Stimulated activated naive CD8-positive, alpha-beta T cell treated with anti-CD3 and anti-CD28 coated beads, Interleukin-15, amount 100 ng/mL, for 72 hours (primary cell): ENCODE data around the gene TRIM65.
"Not testable (repeated sequence)": the region's sequence is repeated elsewhere in the genome, so short reads cannot be mapped to it uniquely, and the experiment has no call there.

Experiments
- ATAC-seq: fragments of 150-1000 bp; cut with Tn5 transposase; 2 replicates; pipeline ENCODE4 v1.10.0; 2021; ENCODE audit warnings: mild to moderate bottlenecking, moderate library complexity
- DNase-seq, 2 donors: peaks; one replicate each; pipeline ENCODE4 v3.0.0; 2021 to 2022
- H3K27ac Mint-ChIP-seq, 2 donors: one replicate each; pipeline ENCODE4 v1.8.0; 2022; ENCODE audit warnings: mild to moderate bottlenecking in 2 of 2, mixed read lengths in 2 of 2, moderate library complexity in 2 of 2
- H3K27me3 Mint-ChIP-seq: one replicate; pipeline ENCODE4 v1.8.0; 2022; ENCODE audit warnings: mixed read lengths
- H3K4me1 Mint-ChIP-seq: one replicate; pipeline ENCODE4 v1.8.0; 2022; ENCODE audit warnings: mild to moderate bottlenecking, mixed read lengths
- H3K4me3 Mint-ChIP-seq, 2 donors: one replicate each; pipeline ENCODE4 v1.8.0; 2022; ENCODE audit warnings: mild to moderate bottlenecking in 2 of 2, mixed read lengths in 2 of 2, moderate library complexity in 1 of 2
- H3K9me3 Mint-ChIP-seq, 2 donors: one replicate each; pipeline ENCODE4 v1.8.0; 2022; ENCODE audit warnings: mixed read lengths in 2 of 2

Gene TRIM65

GRCh38 chr17:75861927-75862317, 34.8 kb downstream of the TRIM65 start:
- DNase-seq (no peak), ATAC-seq (no peak)
- Mint-ChIP-seq H3K4me1 (peaks cover 42% of the 10 kb centered on the region), H3K27me3 (no peaks in the 10 kb centered on the region), H3K27ac (peak overlapping the region in 1 of 2 donors; percentile 61), H3K4me3 (no peak overlapping the region), H3K9me3 (no peaks in the 10 kb centered on the region)

GRCh38 chr17:75859358-75859757, 37.4 kb downstream of the TRIM65 start:
- H3K27ac Mint-ChIP-seq, DNase-seq, H3K9me3 Mint-ChIP-seq, H3K4me3 Mint-ChIP-seq, ATAC-seq, H3K27me3 Mint-ChIP-seq: not testable (repeated sequence)
- H3K4me1 Mint-ChIP-seq = peaks cover 38% of the 10 kb centered on the region

- no peaks in the 10 kb centered on the region for H3K27me3 Mint-ChIP-seq
- H3K9me3 Mint-ChIP-seq = no peaks in the 10 kb centered on the region
- H3K4me3 Mint-ChIP-seq = no peak overlapping the region
- H3K27ac Mint-ChIP-seq = peak overlapping the region in 1 of 2 donors; percentile 40
- DNase-seq (peak; percentile 45 to 47), ATAC-seq (peak; percentile 26)
- peaks cover 31% of the 10 kb centered on the region for H3K4me1 Mint-ChIP-seq
Observed at GRCh38 chr17:75856062-75856756, 40.5 kb downstream of the TRIM65 start.

DNA sequence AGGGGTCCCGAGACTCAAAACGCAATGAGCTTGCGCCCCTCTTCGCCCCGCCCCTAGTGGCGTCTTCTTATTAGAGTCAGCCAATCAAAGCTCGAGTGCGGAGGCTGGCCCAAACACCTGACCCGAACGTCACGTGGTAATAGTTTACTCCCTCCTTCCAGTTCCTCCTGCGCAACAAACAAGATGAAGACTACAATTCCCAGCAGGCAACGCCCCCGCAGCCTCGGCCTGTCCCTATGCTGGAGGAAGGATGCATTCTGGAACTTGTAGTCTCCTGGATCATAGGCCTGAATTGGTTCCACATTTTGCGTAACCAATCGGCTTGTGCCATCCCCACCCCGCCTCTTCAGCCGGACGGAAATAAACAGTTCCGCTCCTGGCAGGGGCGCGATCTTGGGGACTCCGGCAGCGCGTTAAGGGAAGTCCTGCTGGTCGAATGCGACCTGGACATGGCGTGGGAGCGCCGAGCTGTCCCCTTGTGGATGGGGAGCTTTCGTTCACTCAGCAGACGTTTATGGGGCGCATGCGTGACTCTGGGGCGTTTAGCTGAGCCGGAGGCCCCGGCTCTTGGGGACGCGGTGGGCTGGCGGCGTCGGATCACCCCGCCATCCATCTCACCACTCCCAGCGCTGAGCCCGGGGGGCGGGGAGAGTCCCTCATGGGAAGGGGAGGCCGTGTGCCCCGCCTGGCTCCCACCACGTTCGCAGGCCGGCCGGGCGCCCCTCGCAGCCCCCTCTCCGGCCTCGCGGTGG, 41.3 kb downstream of the TRIM65 start, which contains the start of gene WBP2:
TSS of gene WBP2 (minus strand) at position 26 of the 752 bp plus-strand sequence. CDS start 38 bp downstream, outside the sequence.
- DNase-seq (peak; percentile 96 to 99), ATAC-seq (peak; percentile 92)
- H3K9me3 Mint-ChIP-seq = no peaks in the 10 kb centered on the region
- no peak within 1 kb of the TSS for H3K4me3 Mint-ChIP-seq
- H3K27ac Mint-ChIP-seq = peak within 1 kb of the TSS in 1 of 2 donors; percentile 83
- no peaks in the 10 kb centered on the region for H3K27me3 Mint-ChIP-seq
- peaks cover 27% of the 10 kb centered on the region for H3K4me1 Mint-ChIP-seq

GRCh38 chr17:75854881-75855309, 41.9 kb downstream of the TRIM65 start:
- Mint-ChIP-seq H3K27ac (no peak overlapping the region), H3K4me1 (peaks cover 27% of the 10 kb centered on the region), H3K27me3 (no peaks in the 10 kb centered on the region), H3K4me3 (no peak overlapping the region), H3K9me3 (no peaks in the 10 kb centered on the region)
- ATAC-seq = peak; percentile 15
- DNase-seq = no peak

GRCh38 chr17:75854101-75854748, 42.5 kb downstream of the TRIM65 start:
- H3K9me3 Mint-ChIP-seq = no peaks in the 10 kb centered on the region
- DNase-seq = no peak
- no peak overlapping the region for H3K4me3 Mint-ChIP-seq
- no peak for ATAC-seq
- no peaks in the 10 kb centered on the region for H3K27me3 Mint-ChIP-seq
- H3K27ac Mint-ChIP-seq = peak overlapping the region in 1 of 2 donors; percentile 83
- H3K4me1 Mint-ChIP-seq = peaks cover 22% of the 10 kb centered on the region

DNA sequence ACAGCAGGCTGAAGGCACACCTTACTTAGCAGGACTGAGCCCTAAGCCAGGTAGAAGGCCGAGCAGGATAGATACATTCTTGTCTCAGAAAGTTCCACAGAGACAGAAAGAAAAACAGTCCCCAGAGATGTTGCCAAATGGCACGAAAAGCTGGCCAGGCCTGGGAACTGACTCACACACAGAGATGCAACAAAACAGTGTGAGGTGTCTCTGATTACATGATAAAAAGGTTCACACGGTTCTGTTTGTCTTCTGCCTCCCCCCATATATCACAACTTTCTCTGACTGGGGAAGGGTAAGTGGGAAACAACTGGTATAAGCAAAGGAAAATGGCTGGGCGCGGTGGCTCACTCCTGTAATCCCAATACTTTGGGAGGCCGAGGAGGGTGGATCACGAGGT, 43.3 kb downstream of the TRIM65 start:
- ATAC-seq (no peak), DNase-seq (no peak)
- H3K4me3 Mint-ChIP-seq = peak overlapping the region; percentile 22 to 57
- H3K9me3 Mint-ChIP-seq = no peaks in the 10 kb centered on the region
- peaks cover 20% of the 10 kb centered on the region for H3K4me1 Mint-ChIP-seq
- no peaks in the 10 kb centered on the region for H3K27me3 Mint-ChIP-seq
- peak overlapping the region in 1 of 2 donors; percentile 63 for H3K27ac Mint-ChIP-seq

GRCh38 chr17:75851693-75851991, 45.1 kb downstream of the TRIM65 start:
- H3K27ac Mint-ChIP-seq, H3K27me3 Mint-ChIP-seq, H3K9me3 Mint-ChIP-seq, DNase-seq, ATAC-seq, H3K4me3 Mint-ChIP-seq: not testable (repeated sequence)
- peaks cover 22% of the 10 kb centered on the region for H3K4me1 Mint-ChIP-seq

DNA sequence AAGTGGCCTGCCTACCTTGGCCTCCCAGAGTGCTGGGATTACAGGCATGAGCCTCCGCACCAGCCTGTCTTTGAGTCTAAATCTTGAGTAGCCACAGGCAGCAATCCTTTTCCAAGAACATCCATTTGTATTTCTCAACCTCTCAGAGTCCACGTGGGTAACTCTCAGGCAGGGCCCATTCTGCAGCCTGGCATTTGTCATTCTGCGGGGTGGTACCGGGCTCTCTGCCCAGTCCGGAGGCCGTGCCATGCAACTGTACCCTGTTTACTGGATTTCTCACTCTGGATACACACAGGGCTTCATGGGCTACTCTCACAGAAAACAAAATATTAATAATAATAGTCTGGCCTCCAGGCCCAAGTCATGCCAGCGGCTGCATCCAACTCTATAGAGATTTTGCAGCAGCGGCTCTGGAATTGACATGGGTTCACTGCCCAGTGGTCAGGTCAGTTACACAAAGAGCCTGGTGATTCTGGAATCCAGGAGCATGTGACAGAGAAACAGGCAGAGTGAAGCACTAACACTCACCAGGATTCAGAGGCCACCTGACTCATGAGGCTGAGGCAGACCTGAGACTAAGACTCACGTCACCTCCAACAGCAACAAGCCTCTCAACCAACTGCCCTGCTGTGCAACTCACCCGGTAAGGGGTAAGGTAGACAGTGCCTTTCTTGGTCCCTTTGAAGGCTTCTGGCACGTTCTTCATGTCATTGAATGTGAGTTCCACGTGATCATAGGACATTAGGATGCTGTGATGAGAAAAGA, 45.6 kb downstream of the TRIM65 start:
- no peaks in the 10 kb centered on the region for H3K27me3 Mint-ChIP-seq
- H3K27ac Mint-ChIP-seq = no peak overlapping the region
- H3K4me3 Mint-ChIP-seq = no peak overlapping the region
- H3K9me3 Mint-ChIP-seq = no peaks in the 10 kb centered on the region
- ATAC-seq (no peak), DNase-seq (no peak)
- peaks cover 16% of the 10 kb centered on the region for H3K4me1 Mint-ChIP-seq

GRCh38 chr17:75849724-75850123, 47.0 kb downstream of the TRIM65 start:
- DNase-seq (no peak), ATAC-seq (no peak)
- Mint-ChIP-seq H3K27me3 (no peaks in the 10 kb centered on the region), H3K27ac (no peak overlapping the region), H3K9me3 (no peaks in the 10 kb centered on the region), H3K4me1 (peaks cover 30% of the 10 kb centered on the region), H3K4me3 (no peak overlapping the region)

GRCh38 chr17:75849279-75849646, 47.5 kb downstream of the TRIM65 start:
- Mint-ChIP-seq H3K4me1 (peaks cover 30% of the 10 kb centered on the region), H3K4me3 (no peak overlapping the region), H3K27me3 (no peaks in the 10 kb centered on the region), H3K9me3 (no peaks in the 10 kb centered on the region), H3K27ac (no peak overlapping the region)
- no peak for ATAC-seq
- DNase-seq = no peak

DNA sequence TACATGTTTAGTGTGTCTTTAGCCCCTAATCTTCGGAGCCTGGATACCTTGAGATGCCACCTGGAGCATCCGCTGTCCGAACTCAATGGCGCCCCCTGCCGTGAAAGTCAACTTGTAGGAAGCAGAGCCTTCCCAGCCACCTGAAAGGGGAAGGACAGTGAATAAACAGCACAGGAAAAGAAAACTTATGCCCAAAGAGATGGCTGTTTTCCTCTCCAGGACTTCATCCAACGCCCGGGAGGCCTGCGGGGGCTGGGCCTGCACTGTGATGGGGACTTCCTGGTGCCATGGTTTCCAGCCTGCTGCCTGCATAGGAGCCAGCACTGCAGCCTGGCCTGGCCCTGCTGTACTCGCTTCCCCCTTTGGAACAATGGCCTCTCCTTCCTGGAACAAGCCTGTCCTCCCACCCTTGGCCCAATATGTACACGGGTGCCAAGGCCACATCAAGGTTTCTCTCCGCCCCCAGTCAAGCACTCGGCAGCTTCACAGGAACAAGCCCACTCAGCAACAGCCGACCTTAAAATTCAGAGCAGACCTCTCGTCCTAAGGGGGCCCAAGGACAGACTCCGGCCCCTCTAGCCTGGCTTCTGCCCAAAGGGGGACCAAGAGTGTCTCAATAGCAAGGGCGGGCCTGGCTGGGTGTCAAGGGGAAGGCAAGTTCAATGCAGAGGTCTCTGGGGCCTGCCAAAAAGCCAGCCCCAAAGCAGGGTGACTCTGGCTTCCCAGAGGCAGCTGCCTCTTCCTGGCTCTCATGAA, 48.0 kb downstream of the TRIM65 start:
- H3K9me3 Mint-ChIP-seq = no peaks in the 10 kb centered on the region
- H3K4me3 Mint-ChIP-seq = no peak overlapping the region
- no peak overlapping the region for H3K27ac Mint-ChIP-seq
- no peaks in the 10 kb centered on the region for H3K27me3 Mint-ChIP-seq
- peak; percentile 63 to 70 for DNase-seq
- ATAC-seq = no peak
- H3K4me1 Mint-ChIP-seq = peaks cover 30% of the 10 kb centered on the region

GRCh38 chr17:75847614-75848522, 48.9 kb downstream of the TRIM65 start:
- DNase-seq (no peak), ATAC-seq (no peak)
- no peaks in the 10 kb centered on the region for H3K27me3 Mint-ChIP-seq
- peaks cover 34% of the 10 kb centered on the region for H3K4me1 Mint-ChIP-seq
- no peak overlapping the region for H3K4me3 Mint-ChIP-seq
- peak overlapping the region in 1 of 2 donors; percentile 91 for H3K27ac Mint-ChIP-seq
- H3K9me3 Mint-ChIP-seq = no peaks in the 10 kb centered on the region
